Spinal cord (tissue), 10 donors: ENCODE measurements around the gene UMOD. TPM values are rescaled to one million over a fixed set of nuclear protein-coding genes. Genes with fewer than 3 reads are reported as not detected.

Experiments
- DNase-seq, 6 donors: peaks; one replicate each; pipeline versions ENCODE4 v3.0.0 to v3.0.0-alpha.2; 2013 to 2015; ENCODE audit warnings: low spot score in 6 of 6, low read depth in 4 of 6
- H3K27ac ChIP-seq: one replicate; pipeline ENCODE4 v1.5.1; 2013; ENCODE audit warnings: low read depth, low read length, control low read depth
- H3K27me3 ChIP-seq: one replicate; pipeline ENCODE4 v1.6.1; 2013; ENCODE audit warnings: low read length; ENCODE audit not compliant: control insufficient read depth, insufficient read depth
- H3K36me3 ChIP-seq: one replicate; pipeline ENCODE4 v1.6.1; 2013; ENCODE audit warnings: low read length; ENCODE audit not compliant: control insufficient read depth, insufficient read depth
- H3K4me1 ChIP-seq: one replicate; pipeline ENCODE4 v1.6.1; 2013; ENCODE audit warnings: low read length; ENCODE audit not compliant: control insufficient read depth, insufficient read depth
- H3K4me3 ChIP-seq: one replicate; pipeline ENCODE4 v1.5.1; 2013; ENCODE audit warnings: low read depth, low read length, control low read depth
- H3K9me3 ChIP-seq: one replicate; pipeline ENCODE4 v1.6.1; 2013; ENCODE audit warnings: low read length; ENCODE audit not compliant: control insufficient read depth, insufficient read depth
- WGBS: methylation state at CpG from one replicate; pipeline ENCODE4 v1.1.5; 2013; ENCODE audit warnings: missing lambda C conversion rate; ENCODE audit not compliant: insufficient coverage; 5-methylcytosine and 5-hydroxymethylcytosine counted together
- polyA plus RNA-seq, 2 donors: library from polyadenylated mRNA; unstranded; fragments of 120-200 nt; gene quantifications; one replicate each; pipeline ENCODE4 v1.2.1, GENCODE V29; 2013; ENCODE audit not compliant: insufficient read length in 2 of 2
- total RNA-seq, 2 donors: library from RNA; depleted of rRNA in 1 of 2; stranded (reverse); fragments of 120-200 nt in 1 of 2; fragments of >200 nt in 1 of 2; gene quantifications; one replicate each; pipeline versions ENCODE4 v1.2.3 to v1.2.4, GENCODE V29; 2013 to 2014
- donor health status: healthy.

Gene UMOD
- total and polyA plus RNA-seq, 4 donors, result 0.19 to 0.63 TPM; not detected in 2

DNA sequence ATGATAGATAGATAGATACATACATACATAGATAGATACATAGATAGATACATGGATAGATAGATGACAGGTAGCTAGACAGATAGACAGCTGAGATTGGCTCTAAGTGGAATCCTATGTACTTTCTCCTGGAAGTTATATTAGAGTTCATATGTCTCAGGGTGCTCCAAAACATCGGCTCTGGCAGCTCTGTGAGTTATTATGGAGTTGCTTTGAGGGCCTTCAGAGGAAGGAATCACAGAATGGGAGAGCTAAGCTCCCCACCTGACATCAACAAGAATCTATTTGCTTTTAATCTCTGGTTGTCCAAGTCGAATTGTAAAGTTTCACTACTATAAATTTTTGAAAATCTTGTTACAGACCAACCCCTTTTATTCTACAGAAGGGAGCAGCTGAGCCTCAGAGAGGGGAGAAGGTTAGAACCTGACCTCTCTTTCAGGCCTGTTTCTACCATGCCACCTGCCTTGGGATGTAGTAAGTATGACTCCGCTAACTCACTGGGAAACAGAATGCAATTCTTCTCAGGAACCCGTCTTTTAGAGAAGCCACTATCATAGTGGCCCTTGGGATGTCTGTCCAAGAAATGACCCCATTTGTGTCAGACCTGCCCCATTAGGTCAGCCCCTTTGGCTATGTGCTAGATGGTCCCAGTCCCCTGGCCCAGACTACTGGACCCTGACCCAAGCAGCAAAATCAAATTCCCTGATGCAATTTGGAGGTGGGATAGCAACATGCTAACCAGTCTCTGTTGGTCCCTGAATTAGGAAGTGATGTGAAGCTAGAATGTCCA is 43.5 kb downstream of the UMOD start:
- Histone ChIP-seq H3K36me3 (no peaks in the 10 kb centered on the region), H3K27ac (no peak overlapping the region), H3K4me3 (no peak overlapping the region), H3K4me1 (no peaks in the 10 kb centered on the region), H3K27me3 (no peaks in the 10 kb centered on the region), H3K9me3 (no peaks in the 10 kb centered on the region)
- no peak for DNase-seq
- 84% methylated on average over 2 of the region's 4 CpGs for WGBS

DNA sequence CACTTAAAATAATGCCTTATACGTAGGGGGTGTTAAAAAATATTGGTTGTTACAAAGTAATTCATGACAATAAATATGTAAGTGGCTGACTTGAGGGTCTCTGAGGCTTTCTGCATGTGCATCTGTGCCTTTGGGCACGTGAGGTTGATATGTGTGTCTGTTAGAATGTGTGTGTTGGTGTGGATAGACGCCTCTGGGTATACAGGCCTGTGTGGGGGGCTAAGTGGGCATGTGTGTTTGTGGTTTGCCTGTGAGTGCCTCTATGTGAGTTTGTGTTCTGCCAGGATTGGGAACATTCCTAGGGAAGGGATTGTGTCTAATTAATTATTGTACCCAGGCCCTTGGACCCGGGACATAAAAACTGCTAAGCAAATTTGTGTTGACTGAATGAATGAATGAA is 44.2 kb downstream of the UMOD start:
- DNase-seq, result no peak
- Histone ChIP-seq H3K4me1 (no peaks in the 10 kb centered on the region), H3K36me3 (no peaks in the 10 kb centered on the region), H3K27ac (no peak overlapping the region), H3K27me3 (no peaks in the 10 kb centered on the region), H3K4me3 (no peak overlapping the region), H3K9me3 (no peaks in the 10 kb centered on the region)
- whole genome bisulfite sequencing, result 98% methylated on average over 4 of the region's 4 CpGs

DNA sequence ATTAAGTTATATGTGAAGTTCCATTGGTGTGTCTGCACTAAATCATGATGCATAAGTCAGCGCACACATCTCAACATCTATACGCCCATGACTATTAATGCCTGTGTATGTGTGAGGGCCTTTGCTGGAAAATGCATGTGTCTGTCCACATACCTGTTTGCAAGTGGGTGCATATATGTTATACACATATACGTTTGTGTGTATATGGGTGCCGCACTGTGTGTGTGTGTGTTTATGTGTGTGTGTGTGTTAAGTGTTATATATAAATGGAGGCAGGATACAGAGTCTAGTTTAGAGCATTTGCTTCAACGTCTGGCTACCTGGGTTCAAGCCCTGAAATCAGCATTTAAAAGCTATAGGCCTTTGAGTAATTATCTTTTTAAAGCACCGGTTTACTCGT is 44.7 kb downstream of the UMOD start:
- no peak overlapping the region for H3K27ac ChIP-seq
- H3K4me3 ChIP-seq, result no peak overlapping the region
- no peaks in the 10 kb centered on the region for H3K27me3 ChIP-seq
- H3K9me3 ChIP-seq, result no peaks in the 10 kb centered on the region
- 90% methylated on average over 2 of the region's 7 CpGs for WGBS
- no peaks in the 10 kb centered on the region for H3K36me3 ChIP-seq
- H3K4me1 ChIP-seq, result no peaks in the 10 kb centered on the region
- no peak for DNase-seq

DNA sequence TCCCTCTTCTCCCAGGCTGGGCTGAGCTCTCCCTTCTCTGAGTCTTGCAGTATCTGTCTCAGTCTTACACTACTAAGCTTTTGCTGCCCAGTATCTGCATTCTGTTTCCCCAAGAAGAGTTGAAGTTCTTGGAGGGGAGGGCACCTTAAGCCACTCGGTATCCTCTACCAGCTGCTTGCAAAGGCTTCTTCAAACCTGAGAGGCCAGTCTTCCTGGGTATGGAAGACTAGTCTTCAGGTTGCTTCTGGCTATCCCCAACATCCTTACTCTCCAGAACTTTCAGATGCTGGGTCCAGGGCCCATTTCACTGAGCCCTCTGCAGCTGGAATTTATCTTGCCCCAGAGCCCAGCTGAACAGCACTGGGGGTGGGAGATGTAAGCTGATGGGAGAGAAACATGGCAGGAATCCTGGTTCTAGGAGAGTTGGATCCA is 45.3 kb downstream of the UMOD start:
- Histone ChIP-seq H3K4me3 (no peak overlapping the region), H3K27me3 (no peaks in the 10 kb centered on the region), H3K9me3 (no peaks in the 10 kb centered on the region), H3K36me3 (no peaks in the 10 kb centered on the region), H3K4me1 (no peaks in the 10 kb centered on the region), H3K27ac (no peak overlapping the region)
- 100% methylated on average over 1 of the region's 1 CpG for WGBS
- DNase-seq, result no peak

DNA sequence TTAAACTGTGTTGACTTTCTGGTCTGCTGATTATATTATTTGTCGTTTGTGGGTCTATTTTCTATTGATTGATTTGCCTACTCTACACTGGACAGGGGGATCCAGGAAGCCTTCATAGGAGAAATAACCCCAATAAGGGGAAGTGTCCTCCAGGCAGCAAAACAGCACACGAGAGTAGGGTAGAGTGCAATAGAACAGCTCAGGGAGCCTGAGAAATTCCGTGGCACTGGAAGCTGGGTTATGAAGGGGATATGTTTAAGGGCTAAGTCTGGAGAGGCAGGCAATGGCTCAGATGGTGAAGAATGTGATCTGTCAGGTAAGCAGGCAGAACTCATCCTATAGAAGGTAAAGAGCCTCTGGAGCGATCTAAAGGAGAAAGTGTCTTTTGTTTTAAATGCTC is 46.1 kb downstream of the UMOD start:
- no peak overlapping the region for H3K27ac ChIP-seq
- 61% methylated on average over 4 of the region's 4 CpGs for WGBS
- no peaks in the 10 kb centered on the region for H3K27me3 ChIP-seq
- no peaks in the 10 kb centered on the region for H3K9me3 ChIP-seq
- H3K4me3 ChIP-seq, result no peak overlapping the region
- H3K4me1 ChIP-seq, result no peaks in the 10 kb centered on the region
- no peak for DNase-seq
- no peaks in the 10 kb centered on the region for H3K36me3 ChIP-seq

DNA sequence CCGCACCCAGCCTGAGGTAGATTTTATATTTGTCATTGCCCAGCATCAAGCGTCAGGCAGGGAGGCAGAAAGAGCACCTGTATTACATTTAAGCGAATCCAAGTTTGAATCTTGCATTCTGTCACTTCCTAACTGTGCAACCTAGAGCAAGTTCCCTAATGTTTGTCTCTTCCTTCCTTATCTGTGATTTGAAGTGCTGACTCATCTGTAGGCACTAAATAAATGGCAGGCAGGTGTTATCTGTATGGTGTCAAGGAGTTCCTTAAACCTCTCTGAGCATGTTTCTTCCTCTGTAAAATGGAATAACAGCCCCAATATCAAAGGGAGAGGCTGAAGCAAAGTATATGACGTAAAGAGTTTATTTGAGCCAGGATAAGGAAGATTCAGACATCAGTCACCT is 49.5 kb downstream of the UMOD start:
- Histone ChIP-seq H3K4me3 (no peak overlapping the region), H3K9me3 (no peaks in the 10 kb centered on the region), H3K4me1 (peaks cover 6% of the 10 kb centered on the region), H3K27me3 (no peaks in the 10 kb centered on the region), H3K36me3 (no peaks in the 10 kb centered on the region), H3K27ac (no peak overlapping the region)
- 72% methylated on average over 3 of the region's 4 CpGs for WGBS
- no peak for DNase-seq

DNA sequence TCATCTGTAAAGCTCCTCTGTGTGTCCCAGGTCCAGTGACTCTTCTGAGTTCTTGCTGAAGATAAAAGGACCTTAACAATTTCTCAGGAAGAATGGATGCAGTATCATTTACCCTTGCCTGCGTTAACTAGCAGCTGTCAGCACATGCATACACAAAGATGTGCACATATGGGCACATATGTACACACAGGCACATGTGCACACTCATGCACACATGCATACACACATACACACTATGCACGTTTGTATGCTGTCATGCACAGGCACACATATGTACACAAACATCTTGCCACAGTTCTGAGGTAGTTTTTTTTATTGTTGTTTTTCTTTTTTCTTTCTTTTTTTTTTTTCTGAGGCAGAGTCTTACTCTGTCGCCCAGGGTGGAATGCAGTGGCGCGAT is 50.1 kb downstream of the UMOD start:
- WGBS, result 38% methylated on average over 1 of the region's 5 CpGs
- no peak overlapping the region for H3K4me3 ChIP-seq
- peaks cover 6% of the 10 kb centered on the region for H3K4me1 ChIP-seq

DNA sequence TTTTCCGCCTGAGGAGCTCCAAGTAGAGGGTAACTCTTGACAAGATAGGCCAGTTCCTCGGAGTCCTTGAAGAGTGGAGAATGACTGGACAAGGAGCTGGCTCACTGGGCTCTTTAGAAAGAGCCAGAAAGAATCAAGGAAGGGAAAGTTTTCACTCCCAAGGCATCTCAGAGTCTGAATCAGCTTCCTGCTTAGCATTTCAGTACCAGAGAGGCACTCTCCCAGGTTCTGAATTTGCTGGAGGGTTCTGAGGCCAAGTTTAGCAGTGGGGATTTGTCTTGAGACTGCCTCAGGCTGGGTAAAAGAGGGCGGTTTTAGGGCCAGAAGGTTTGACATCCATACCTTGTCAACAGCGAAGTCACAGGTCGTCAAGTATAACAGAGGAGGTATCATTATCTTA is 50.7 kb downstream of the UMOD start:
- peaks cover 6% of the 10 kb centered on the region for H3K4me1 ChIP-seq
- 75% methylated on average over 4 of the region's 5 CpGs for WGBS
- no peaks in the 10 kb centered on the region for H3K36me3 ChIP-seq
- no peak for DNase-seq
- H3K27ac ChIP-seq, result no peak overlapping the region
- H3K9me3 ChIP-seq, result no peaks in the 10 kb centered on the region
- no peaks in the 10 kb centered on the region for H3K27me3 ChIP-seq
- no peak overlapping the region for H3K4me3 ChIP-seq

More for the DNA sequence above, 50.1 kb downstream of the UMOD start:
- no peak for DNase-seq
- no peak overlapping the region for H3K27ac ChIP-seq
- no peaks in the 10 kb centered on the region for H3K36me3 ChIP-seq
- no peaks in the 10 kb centered on the region for H3K9me3 ChIP-seq
- no peaks in the 10 kb centered on the region for H3K27me3 ChIP-seq

DNA sequence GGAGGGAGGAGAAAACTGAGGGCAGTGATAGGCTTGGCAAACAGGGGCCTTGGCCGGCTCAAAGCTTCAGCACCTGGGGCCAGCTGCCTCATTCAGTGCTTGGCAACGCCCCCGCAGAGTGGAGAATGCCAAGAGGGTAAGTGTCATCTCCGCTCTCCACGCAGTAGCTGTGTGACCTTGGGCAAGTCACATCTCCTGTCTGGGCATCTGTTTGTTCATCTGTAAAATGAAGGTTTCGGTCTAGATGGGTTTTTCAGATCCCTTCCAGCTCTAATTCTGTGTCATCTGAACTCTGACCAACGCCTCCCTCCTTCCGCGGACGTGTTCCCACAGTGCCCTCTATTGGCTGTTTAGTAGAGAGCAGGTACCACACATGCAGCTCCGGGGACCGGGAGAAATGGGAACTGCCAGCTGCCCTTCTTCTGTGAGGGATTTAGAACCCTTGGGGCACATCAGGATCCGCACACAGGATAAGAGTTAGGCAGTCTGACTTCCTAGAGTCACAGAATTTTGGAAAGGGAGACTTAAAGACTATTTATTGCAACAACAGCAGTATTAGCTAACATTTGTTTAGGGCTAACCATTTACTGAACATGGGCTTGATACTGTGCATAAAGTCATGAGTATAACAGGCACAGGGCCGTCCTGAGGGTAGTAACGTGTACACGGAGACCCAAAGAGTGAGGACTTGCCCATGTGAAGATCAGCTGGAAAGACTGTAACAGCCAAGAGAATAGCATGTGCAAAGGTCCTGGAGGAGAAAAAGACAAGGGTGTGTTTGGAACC is 52.0 kb downstream of the UMOD start:
- DNase-seq, result peak in 5 of 6 donors; percentile 42 to 91 (median 55)
- 24% methylated on average over 11 of the region's 16 CpGs for WGBS
- H3K27me3 ChIP-seq, result no peaks in the 10 kb centered on the region
- no peak overlapping the region for H3K27ac ChIP-seq
- no peak overlapping the region for H3K4me3 ChIP-seq
- no peaks in the 10 kb centered on the region for H3K36me3 ChIP-seq
- peaks cover 6% of the 10 kb centered on the region for H3K4me1 ChIP-seq
- H3K9me3 ChIP-seq, result no peaks in the 10 kb centered on the region

DNA sequence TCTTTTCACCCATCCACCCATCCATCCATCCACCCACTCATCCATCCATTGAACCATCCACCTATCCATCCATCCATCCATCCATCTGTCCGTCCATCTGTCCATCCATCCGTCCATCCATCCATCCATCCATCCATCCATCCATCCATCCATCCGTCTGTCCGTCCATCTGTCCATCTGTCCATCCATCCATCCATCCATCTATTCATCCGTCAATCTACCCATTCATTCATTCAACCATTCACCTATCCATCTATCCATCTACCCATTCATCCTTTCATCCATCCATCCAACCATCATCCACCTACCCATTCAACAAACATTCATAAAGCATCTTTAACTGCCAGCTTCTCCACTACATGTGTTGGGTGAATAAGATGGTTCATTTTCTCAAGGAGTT is 54.1 kb downstream of the UMOD start:
- Histone ChIP-seq H3K4me1 (peaks cover 6% of the 10 kb centered on the region), H3K9me3 (no peaks in the 10 kb centered on the region), H3K36me3 (no peaks in the 10 kb centered on the region), H3K4me3 (no peak overlapping the region), H3K27me3 (no peaks in the 10 kb centered on the region), H3K27ac (no peak overlapping the region)
- WGBS, result 86% methylated on average over 5 of the region's 5 CpGs
- no peak for DNase-seq
